ENCODE measurements around the gene GGN.

- no peak for TF ChIP-seq CTCF (IDR thresholded peaks at IDR 0.05)
- no peak for TF ChIP-seq POLR2A (IDR thresholded peaks at IDR 0.05)
These were observed 7.7 kb upstream of the GGN start for GRCh38 chr19:38395381-38396114.

Data from thyroid gland (tissue), 4 donors.